ENCODE results near the gene SLC44A4.
"Not testable (repeated sequence)": the region's sequence is repeated elsewhere in the genome, so short reads cannot be mapped to it uniquely, and the experiment has no call there.

GRCh38 chr6:31820399-31820798 is 58.4 kb downstream of the SLC44A4 start:
- TF ChIP-seq CTCF, POLR2A, EP300, POLR2AphosphoS5 (IDR thresholded peaks at IDR 0.05): not testable (repeated sequence)
